NCI-H187 treated with DMSO at 0.1 percent for 48 hours (cell line): Measurements from ENCODE around the gene PPP1R16B.
"Not testable (repeated sequence)": the region's sequence is repeated elsewhere in the genome, so short reads cannot be mapped to it uniquely, and the experiment has no call there.

Source experiments
- DNase-seq: peaks from one replicate; lab custom pipeline; 2025; lab: John Stamatoyannopoulos, UW

Gene PPP1R16B

DNA sequence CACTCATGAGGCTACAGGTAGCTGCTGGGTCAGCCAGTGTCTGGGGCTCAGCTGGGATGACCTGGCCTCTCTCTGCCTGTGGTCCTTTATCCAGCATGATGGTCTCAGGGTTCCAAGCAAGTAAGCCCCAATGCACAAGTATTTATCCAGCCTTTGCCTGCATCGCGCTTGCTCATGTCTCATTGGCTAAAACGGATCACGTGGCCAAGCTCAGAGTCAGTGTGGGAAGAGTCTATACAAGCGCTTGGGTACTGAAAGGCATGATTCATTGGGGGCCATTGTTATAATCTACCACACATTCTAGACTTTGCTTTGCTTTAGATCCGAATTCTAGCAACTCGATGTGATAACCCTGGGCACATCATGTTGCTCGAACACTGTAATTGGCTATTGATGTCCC lies 48.3 kb downstream of the PPP1R16B start:
- DNase-seq: no peak

DNA sequence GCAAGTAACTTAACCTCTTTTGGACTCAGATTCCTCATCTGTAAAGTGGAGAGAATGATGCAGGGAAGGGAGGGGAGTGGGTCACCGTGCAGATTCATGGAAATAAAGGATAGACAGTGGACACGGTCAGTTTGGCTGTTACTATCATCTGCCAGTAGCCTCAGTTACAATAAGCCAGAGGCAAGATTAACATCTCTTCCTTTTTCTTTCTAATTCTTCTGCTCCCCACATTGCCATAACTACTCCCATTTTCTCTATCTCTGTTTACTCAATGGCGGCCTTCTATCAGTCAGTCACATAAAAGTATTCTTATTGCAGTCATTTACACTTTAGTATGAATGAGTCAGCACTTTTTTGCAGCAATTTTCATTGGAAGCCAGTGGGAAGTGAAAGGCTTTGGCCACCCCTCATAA lies 49.2 kb downstream of the PPP1R16B start:
- DNase-seq: no peak

DNA sequence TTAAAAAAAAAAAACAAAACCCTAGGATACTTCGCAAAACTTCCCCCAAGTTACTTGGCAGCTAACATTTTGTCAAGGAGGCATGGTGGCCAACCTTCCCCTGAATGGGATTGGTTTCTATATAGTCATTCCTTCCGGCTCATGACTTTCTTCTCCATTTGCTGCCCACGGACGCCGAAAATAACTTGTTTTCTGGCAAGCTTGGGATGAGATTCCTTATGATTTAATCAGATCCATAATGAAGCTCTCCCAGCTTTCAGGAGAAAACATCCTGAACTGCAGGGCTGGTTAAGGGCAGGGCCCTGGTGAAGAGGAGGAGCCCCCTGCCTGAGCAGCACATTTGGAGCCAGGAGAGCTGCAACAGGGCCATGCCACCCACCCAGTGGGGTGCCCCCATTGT lies 49.9 kb downstream of the PPP1R16B start:
- no peak for DNase-seq

DNA sequence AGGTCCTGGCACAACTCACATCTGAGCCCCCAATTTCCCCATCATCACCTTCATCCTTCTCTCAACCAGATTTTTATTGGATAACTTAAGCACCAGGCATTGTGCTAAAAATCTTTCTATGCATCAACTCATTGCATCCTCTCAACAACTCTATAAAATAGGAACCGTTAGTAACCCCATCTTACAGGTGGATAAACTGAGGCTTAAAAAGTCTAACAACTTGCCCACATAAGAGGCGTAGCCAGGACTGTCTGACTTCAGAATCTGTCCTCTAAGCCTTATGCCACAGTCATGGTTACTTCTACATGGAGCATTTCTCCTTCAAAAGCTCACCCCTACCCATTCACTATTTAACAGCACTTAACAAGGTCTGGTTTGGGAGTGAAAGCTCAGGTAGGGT lies 51.1 kb downstream of the PPP1R16B start:
- DNase-seq: no peak

DNA sequence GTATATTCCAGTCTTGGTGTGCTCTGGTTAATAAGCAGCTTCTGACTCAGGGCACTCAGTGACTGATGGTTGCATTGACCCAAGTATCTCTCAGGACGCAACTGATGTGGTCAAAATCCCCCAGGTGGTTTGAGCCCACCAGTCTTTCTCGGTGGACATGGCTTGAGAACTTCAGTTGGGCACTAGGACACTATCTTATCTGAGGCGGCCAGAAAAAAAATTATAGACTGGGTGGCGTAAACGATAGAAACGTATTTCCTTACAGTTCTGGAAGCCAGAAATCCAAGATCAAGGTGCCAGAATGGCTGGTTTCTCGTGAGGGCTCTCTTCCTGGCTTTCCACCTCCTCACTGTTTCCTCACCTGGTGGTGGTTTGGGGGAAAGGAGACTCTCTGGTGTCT lies 52.2 kb downstream of the PPP1R16B start:
- DNase-seq: no peak

DNA sequence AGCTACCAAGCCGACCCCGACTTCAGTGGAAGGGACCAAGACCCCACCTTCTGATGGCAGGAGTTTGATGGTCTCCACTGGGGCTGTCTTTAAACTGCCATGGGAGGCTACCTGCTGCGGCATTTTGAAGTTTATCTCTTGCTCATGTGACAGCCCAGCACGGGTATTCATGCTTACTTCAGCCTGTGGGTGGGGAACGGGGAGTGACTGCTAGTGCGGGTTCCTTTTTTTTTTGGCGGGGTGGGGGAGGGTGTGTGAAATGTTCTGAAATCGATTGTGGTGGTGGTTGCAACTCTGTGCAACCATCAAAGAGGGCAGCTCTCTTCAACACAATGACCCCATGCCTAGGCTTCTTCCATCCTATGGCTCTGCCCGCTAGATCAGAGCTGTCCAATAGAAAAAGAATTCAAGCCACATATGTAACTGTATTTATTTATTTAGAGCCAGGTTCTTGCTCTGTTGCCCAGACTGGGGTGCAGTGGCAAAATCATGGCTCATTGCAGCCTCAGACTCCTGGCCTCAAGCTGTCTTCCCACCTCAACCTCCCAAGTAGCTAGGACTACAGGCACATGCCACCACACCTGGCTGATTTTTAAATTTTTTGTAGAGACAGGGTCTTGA lies 53.7 kb downstream of the PPP1R16B start:
- DNase-seq: no peak

DNA sequence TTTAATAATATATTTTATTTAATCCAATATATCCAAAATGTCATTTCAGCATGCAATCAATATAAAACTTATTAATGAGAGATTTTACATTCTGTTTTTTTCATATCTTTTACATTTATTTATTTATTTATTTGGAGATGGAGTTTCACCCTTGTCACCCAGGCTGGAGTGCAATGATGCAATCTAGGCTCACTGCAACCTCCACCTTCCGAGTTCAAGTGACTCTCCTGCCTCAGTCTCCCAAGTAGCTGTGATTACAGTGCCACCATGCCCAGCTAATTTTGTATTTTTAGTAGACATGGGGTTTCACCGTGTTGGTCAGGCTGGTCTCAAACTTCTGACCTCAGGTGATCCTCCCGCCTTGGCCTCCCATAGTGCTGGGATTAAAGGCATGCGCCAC lies 54.4 kb downstream of the PPP1R16B start:
- DNase-seq: not testable (repeated sequence)

DNA sequence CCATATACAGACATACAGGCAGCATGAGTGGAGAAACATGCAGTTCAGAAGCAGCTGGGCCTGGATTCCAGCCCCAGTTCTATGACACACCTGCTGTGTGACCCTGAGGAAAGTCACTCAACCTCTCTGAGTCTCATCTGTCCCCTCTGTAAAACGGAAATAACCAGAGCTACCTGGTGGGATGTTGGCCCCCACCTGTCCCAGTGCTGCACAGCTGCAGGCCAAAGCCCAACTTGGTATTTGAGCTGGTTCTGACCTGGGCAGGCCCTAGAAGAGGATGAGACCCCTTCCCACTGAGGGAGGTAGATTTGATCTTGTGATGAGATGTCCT lies 55.5 kb downstream of the PPP1R16B start:
- DNase-seq: no peak

DNA sequence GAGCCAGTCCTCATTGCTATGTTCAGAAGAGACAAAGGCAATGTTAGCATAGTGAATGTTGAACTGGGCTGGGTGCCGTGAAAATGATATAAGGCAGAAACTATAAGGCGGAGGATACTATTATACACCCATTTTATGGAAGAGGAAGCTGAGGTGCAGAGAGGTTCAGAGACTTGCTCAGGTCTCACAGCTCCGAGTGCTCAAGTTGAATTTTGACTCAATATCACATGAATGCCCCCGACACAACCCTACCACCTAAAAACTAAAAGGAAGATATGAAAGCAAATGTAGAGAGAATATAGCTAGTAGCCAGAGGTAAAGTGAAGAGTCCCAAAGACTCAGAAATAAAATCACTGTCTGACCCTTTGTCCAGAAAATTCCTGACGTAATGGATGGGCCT lies 56.7 kb downstream of the PPP1R16B start:
- DNase-seq: no peak

DNA sequence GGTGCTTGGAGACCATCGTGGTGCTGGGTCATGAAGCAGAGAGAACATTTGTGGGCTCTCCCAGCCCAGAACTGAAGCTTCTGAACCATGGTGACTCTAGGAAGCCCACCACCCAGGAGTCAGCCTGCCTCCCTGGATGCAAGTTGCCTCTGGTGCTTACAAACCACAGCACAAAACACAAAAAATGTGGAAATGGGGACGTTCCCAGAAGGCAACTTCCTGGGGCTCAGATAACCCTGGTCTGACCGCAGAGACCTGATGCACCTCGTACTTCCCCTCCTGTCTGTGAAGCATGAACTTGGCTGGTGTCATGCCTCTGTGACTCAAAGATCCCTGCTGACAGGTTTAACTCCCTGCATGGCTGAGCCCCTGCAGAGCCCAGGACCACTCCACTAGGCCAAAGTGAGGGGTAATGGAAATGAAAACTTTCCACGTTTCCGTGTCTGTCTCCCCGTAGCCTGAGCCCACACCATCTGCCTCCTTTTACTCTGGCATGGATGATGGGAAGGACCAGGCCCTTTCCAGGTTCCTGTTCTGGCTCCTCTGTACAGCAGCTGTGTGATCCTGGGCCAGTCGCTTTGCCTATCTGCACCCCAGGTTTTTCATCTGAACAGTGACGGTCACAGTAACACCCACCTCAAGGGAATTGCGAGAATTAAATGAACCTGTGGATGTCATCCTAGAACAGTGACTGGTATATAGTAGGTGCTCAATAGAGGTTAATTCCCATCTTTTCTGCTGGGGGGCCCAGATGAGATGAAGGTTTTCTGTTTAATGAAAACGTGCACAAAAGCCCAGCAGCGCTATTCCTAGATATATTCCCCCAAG lies 57.7 kb downstream of the PPP1R16B start:
- DNase-seq: no peak

DNA sequence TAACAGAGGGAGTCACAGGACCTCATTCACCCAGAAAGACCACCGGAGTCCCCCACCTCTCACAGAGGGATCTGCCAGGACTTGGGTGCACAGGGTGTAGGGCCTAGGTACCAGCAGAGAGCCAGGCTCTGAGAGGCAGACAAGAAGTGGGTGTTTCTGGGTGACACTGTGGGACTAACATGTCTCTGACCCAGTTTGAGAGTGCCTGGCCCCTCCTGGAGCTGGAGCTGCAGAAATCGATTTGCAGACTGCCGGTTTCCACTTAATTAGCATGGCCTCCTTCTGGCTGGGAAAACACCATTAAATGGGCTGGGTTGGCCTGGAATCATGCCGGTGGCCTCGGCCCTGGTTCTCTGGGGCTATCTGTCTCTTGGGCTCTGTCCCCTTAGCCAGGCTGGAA lies 59.2 kb downstream of the PPP1R16B start:
- no peak for DNase-seq

DNA sequence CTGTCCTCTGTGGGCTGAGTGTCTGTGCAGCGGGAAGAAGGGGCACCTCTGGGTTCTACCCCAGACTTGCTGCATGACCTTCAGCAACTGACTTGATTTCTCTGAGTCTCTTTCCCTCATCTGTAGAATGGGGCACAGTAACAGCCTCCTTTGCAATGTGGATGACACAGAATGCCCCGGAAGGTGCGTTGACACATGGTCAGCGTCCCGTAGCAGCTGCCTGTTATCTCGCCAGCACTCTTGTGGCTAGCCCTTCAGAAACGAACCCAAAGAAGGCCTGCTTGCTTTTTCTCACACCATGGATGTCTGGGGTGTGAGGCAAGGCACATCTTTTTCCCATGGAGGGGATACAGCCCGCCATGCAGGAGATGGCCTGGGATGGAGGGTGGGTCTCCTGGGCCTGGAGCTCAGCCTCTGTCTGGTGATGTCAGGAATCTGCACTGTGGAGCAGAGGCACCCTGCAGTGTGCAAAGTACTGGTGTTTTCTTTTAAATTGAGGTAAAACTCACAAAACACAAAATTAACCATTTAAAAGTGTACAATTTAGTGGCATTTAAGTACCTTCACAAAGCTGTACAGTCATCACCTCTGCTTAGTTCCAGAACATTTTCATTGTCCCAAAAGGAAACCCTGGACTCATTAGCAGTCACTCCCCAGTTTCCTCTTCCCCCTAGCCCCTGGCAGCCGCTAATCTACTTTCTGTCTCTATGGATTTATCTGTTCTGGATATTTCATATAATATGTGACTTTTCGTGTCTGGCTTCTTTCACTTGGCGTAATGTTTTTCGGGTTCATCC lies 61.0 kb downstream of the PPP1R16B start:
- DNase-seq: no peak

DNA sequence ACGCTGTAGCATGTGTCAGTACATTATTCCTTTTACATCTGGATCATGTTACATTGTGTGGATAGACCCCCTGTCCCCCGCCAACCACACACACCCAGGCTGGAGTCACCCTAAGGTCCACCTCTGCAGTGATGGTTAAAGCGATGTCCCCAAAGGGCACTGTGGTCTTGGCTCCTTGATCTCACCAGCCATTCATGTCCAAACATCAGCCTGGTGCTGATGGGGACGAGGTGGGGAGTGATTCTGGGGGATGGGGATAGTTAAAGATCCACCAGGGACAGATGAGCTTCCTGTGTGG lies 61.5 kb downstream of the PPP1R16B start:
- no peak for DNase-seq

DNA sequence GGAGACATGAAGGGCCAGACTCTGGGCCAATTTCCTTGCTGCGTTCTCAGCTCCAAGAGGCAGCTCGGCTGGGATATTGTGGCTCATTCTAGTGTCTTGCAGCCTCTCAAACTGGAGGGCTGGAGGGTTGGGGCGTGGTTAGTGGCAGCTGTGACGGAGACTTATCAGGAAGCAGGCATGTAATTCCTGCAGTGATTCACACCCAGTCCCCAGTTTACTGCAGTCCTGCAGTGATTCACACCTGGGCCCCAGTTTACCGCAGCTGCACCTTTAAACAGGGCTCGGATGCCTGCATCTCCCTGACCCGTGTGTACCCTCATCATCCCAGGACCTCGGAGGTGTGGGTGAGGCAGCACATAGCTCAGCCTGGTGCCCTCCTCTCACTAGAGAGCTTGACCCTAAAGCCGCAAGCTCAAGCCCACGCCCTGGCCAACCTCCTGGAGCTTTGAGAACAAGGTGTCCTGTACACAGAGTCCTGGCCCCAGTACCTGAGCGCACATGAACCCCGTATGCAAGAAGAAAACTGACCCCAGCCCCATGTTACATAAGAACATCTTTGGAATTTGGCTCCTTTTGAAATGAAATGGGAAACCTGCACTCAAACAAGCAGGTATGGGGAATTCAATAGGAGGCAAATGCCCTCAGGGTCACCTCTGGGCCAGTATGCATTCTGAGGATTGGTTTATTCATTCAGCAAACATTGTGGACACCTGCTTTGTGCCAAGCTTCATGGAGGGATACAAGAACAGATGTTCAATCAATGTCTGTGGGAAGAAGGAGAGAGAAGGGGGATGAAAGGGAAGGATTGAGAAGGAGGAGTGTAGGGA lies 65.4 kb downstream of the PPP1R16B start:
- DNase-seq: peak; percentile 25

DNA sequence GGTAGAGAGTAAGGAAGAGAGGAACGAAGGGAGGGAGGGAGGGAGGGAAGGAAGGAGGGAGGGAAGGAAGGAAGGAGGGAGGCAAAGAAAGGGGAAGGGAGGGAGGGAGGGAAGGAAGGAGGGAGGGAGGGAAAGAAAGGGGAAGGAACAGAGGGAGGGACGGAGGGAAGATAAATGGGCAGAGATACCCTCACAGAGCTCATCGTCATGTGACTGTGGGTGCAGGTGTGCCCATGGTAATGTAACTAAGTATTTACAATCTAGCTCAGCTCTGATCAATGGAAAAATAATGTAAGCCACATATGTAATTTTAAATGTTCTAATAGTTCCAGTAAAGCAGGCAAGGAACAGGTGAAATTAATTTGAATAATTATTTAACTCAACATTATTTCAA lies 66.1 kb downstream of the PPP1R16B start:
- no peak for DNase-seq

DNA sequence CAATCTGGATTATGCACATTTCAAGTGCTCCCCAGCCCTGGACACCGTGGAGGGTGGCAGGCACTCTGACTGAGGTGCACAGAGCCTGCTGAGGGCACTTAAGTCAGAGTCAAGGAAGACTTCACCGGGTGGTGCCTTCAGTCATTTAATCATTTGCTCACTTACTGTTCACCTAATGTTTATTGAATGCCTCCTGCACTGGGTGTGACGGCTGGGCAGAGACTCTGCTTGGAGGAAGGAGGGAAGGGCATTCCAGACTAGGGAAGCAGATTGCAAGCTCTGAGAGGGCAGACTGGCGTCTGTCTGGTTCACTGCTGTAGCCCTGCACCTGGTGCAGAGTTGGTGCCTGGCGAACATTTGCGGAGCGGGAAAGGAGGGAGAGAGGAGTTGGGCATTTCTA lies 66.5 kb downstream of the PPP1R16B start:
- no peak for DNase-seq

DNA sequence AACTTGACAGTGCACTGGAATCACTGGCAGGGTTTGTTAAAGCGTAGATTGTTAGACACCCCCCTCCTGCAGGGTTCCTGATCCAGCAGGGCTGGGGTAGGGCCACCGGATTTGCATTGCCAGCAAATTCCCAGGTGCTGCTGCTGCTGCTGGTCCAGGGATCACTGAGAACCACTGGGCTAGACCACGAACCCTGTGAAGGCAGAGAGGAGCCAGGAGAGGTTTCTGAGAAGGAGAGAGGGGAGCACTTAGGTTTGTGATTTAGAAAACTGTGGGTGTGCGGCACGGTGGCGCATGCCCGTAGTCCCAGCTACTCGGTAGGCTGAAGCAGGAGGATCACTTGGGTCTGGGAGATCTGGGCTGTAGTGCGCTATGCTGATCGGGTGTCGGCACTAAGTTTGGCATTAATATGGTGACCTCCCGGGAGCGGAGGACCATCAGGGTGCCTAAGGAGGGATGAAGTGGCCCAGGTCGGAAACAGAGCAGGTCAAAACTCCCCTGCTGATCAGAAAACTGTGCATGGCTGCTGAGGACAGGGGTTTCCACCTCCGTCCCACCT lies 67.1 kb downstream of the PPP1R16B start:
- no peak for DNase-seq

DNA sequence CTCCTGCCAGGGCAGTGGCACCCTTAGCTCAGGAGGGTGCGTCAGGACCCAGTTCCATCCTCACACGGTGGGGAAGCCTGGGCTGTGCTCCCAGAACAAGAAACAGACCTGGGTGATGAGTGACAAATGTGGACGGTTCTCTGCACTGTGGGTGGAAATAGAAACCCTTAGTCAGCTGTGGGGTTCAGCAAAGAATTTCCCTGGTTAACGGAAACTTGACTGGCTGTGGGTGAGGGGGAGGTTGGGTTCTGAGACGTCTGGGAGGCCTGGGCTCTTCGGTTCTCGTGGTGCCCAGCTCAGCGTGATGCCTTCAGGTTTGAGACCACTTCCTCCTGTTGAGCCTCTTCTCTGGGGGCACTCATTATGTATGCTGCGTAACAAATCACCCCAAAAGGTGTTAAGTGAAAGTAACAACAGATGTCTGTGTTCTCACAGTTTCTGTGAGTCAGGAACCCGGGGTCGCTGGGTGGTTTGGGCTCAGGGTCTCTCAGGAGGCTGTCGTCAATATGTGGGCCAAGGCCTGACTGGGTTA lies 67.6 kb downstream of the PPP1R16B start:
- DNase-seq: no peak

DNA sequence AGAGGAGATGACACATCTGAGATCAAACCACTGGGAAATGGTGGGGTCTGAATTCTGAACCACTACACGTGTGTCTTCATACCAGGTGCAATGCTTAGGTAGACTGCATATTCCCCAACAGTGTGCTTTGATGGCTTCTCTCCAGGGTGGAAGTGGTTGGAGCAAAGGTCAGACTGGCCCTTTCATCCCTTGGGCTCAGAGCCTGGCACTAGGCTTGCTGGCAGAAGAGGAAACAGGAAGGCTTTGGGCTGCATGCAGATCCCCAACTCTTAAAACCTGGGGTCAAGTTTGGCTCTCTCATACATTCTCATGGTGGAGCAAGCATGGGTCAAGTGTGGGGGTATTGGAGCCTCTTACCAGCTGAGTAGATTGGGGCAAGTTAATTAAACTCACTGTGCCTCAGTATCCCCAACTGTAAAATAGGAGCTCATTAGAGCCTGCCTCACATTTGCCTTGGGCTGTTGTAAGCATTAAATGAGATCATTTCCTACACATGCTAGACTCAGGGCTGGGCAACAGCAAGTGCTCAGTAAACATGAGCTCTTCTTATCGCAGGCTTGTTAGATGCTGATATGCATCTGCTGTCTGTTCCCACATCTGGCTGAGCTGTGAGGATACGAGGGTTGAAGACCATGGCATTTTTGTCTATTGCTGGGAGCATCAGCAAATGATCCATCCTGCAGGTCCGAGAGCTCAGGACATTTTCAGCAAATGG lies 69.1 kb downstream of the PPP1R16B start:
- DNase-seq: no peak

DNA sequence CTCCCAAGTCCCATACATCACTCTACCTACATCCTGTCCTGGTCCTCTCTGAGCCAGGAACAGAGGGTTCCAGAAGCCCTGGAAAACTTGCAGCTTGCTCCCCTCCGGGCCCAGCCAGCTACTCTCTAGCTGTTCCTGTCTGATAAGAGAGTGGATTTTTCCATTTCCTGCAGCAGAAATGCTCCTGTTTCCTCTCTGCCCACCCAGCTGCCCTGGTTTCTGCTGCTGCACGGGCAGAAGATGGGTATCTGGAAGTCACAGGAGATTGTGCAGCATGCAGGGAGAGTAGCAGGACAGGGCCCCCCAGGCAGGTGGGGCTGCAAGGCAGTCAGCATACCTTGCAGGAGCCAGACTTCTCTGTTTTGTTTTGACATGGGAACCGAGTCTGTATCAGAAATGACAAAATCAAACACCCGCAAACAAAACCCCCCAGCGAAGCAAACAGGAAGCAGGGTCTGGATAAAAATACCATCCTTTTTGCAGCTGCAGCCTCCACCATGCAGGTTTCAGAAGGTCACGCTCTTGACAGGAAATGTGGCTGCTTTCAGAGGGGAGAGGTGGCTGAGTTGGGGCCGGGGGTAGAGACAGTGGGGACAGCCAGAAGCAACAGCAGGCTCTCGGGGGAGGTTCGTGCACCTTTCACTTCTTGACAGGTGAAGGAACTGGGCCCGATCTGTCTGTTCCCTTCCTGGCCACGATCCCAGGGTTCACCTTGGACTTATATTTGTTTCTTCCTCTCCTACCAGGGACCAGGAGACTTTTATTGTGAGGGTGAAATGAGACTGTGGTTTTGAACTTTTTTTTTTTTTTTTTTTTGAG lies 69.9 kb downstream of the PPP1R16B start:
- DNase-seq: no peak
